ENCODE measurements around the gene FARP1. TPM values are rescaled to one million over a fixed set of nuclear protein-coding genes. Genes with fewer than 3 reads are reported as not detected.

Gene FARP1
- total RNA-seq, 1 donor = 0.42 TPM

DNA sequence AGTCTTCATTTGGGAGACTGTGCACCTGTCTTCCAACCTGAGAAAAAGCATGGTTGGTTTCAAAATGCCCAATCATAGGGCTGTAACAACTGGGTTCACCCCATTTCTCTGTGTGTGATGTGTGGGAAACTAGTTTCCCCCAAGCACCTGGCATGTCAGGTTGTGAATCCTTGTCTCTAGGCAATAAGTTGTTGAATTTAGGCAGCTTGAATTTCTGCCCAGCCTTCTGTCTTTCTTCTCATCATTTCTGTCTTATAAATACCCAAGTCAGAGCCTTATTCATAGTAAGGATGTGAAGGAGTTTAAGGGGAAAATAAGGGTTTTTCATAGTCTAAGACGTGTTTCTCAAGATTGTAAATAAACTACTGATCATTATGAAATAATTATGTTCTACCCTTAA, 204.9 kb downstream of the FARP1 start:
- Histone ChIP-seq H3K4me1 (ENCODE audit: insufficient read depth, low read length) (no peaks in the 10 kb centered on the region), H3K4me3 (ENCODE audit: low read length) (no peak overlapping the region), H3K9me3 (ENCODE audit: low read depth, low read length) (no peaks in the 10 kb centered on the region), H3K27me3 (ENCODE audit: insufficient read depth, low read length) (no peaks in the 10 kb centered on the region)

DNA sequence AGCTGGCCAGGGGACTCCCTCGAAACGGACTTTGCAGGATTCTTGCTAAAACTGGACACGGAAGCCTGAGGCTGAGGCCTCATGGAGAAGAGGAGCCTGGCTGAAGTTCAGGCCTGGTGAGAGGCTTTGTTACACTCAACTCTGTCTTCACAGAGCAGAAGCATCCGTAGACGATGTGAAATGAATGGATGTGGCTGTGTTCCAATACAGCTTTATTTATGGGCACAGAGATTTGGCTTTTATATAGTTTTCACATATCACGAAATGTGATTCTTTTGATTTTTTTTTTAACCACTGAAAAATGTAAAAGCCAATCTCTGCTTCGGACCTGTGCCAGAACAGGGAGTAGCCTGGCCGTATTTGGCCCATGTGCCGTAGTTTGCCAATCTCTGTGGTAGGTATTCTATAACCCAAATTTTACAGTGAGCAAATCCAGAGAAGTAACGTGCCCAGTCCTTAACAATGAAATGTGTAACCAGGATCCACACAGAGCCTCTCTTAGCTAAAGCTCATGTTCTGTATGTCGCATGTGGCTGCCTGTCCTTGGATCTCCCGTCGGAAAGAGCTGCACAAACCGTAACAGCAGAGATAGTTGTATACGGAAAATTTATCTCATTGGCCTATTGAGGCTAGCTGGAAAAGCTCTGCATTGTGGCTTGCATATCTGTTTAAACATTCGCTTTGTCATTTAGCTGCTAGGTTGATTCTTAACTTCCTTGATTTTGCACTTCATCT, 205.7 kb downstream of the FARP1 start:
- Histone ChIP-seq H3K27me3 (ENCODE audit: insufficient read depth, low read length) (no peaks in the 10 kb centered on the region), H3K4me1 (ENCODE audit: insufficient read depth, low read length) (no peaks in the 10 kb centered on the region), H3K4me3 (ENCODE audit: low read length) (no peak overlapping the region), H3K9me3 (ENCODE audit: low read depth, low read length) (no peaks in the 10 kb centered on the region)

DNA sequence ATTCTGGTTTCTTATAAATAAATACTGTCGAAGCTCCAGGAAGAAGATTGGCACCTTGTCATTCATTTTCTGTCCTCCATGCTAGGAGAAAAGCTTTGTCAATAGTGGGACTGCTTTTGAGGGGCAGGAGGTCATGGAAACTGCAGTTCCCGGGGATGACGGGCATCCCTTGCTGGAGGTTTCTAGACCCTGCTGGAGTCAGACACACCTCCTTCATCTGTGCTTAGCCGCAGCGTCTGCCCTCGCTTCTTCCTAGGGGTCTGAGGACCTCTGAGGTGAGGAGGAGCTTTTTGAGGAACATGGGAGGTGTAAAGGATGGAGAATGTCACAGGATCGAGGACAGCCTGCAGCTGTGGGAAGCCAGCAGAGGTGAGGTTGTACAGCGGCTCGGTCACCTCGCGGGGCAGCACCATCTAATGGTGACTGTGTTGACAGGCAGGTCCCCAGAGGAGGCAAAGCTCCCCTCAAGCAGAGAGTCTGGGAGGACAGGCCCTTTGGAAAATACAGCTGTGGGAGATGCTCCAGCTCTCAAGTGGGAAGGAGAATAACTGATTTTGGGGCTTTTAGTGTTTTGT, 206.9 kb downstream of the FARP1 start:
- Histone ChIP-seq H3K4me1 (ENCODE audit: insufficient read depth, low read length) (no peaks in the 10 kb centered on the region), H3K27me3 (ENCODE audit: insufficient read depth, low read length) (no peaks in the 10 kb centered on the region), H3K9me3 (ENCODE audit: low read depth, low read length) (no peaks in the 10 kb centered on the region), H3K4me3 (ENCODE audit: low read length) (no peak overlapping the region)

DNA sequence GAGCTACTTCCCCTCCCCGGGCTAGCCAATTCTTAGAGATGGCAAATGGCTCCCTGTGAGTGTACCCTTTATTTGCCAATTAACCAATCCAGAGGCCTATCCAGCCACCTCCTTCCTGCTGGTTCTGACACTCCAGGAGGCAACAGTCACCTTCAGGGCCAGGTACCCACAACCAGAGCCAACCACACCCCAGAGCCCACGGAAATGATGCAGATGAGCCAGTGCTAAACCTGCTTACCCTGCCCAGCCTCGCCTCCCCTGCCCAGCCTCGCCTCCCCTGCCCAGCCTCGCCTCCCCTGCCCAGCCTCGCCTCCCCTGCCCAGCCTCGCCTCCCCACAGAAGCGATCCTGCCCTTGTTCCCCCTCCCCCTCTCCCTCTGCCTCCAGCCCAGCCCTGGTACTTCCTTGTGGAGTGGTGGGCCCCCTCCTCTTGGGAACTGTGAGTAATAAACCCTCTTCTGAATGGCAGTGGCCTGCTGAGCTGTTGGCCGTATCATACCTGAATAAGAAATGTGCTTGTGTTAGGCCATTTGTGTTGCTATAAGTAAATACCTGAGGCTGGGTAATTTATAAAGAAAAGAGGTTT, 207.9 kb downstream of the FARP1 start:
- no peaks in the 10 kb centered on the region for H3K4me1 ChIP-seq (ENCODE audit: insufficient read depth, low read length)
- H3K9me3 ChIP-seq (ENCODE audit: low read depth, low read length) = no peaks in the 10 kb centered on the region
- no peak overlapping the region for H3K4me3 ChIP-seq (ENCODE audit: low read length)
- no peaks in the 10 kb centered on the region for H3K27me3 ChIP-seq (ENCODE audit: insufficient read depth, low read length)

DNA sequence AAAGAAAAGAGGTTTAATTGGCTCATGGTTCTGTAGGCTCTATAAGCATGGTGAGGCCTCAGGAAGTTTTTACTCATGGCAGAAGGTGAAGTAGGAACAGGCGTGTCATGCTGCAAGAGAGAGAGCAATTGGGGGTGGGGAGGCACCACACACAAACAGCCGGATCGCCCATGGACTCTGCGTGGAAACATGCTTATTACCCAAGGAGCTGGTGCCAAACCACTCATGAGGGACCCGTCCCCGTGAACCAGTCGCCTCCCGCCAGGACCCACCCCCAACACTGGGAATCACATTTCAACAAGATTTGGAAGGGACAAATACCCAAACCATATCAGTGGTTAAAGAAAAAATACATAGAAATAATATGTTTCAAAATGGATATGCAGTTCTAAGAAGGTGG, 208.7 kb downstream of the FARP1 start:
- Histone ChIP-seq H3K9me3 (ENCODE audit: low read depth, low read length) (no peaks in the 10 kb centered on the region), H3K27me3 (ENCODE audit: insufficient read depth, low read length) (no peaks in the 10 kb centered on the region), H3K4me3 (ENCODE audit: low read length) (no peak overlapping the region), H3K4me1 (ENCODE audit: insufficient read depth, low read length) (no peaks in the 10 kb centered on the region)

DNA sequence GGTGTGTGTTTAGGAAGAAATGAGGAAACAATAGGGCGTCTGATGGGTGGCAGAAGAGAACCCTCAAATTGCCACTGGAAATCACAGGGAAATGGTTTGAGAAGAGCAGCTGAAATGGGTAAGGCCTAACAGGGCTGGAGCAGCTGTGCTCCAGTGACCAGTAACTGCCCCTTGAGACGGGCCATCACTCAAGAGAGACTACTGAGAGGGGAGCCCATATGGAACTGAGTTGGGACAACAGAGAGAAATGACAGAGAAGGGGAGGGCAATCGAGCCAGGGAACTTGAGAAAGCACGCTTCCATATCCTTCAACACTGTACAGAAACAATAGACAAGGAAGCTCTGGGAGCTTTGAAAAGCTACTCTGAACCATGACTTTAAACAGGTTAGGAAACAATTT, 209.3 kb downstream of the FARP1 start:
- Histone ChIP-seq H3K9me3 (ENCODE audit: low read depth, low read length) (no peaks in the 10 kb centered on the region), H3K27me3 (ENCODE audit: insufficient read depth, low read length) (no peaks in the 10 kb centered on the region), H3K4me3 (ENCODE audit: low read length) (no peak overlapping the region), H3K4me1 (ENCODE audit: insufficient read depth, low read length) (no peaks in the 10 kb centered on the region)

DNA sequence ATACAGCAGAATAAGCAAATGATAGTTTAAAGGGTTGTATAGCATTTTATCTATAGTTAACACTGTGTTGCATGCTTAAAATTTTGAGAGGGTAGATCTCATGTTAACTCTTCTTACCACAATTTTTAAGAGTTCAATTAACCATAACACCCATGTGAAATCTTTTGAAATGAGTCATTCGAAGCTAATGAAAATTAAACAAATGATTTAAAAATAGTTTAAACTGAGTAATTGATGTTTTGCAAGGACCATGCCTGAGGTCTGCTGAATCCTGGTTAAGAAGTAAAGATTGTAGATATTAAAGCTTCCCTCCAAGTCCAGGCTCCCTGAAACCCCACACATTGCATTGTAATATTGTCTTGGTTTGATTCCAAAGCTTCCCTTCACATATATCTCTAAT, 210.9 kb downstream of the FARP1 start:
- Histone ChIP-seq H3K4me1 (ENCODE audit: insufficient read depth, low read length) (no peaks in the 10 kb centered on the region), H3K27me3 (ENCODE audit: insufficient read depth, low read length) (no peaks in the 10 kb centered on the region), H3K9me3 (ENCODE audit: low read depth, low read length) (no peaks in the 10 kb centered on the region), H3K4me3 (ENCODE audit: low read length) (no peak overlapping the region)

DNA sequence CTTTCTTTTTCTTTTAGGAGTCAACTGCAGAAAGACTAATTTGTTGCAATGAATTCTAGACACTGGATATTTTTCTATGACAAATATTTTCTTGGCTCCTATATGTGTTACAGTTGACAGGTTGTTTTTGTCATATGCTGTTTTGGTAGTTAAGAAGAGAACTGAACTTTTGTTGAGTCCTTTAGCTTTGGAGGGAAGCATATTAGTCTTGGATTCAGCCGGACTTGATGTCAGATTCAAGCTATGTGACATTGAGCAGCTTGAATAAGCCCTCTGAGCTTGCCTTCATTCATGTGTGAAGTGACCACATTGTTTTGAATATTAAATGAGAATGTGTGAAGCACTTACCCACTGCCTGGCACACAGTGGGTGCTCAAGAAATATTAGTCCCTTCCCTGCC, 216.0 kb downstream of the FARP1 start:
- no peaks in the 10 kb centered on the region for H3K9me3 ChIP-seq (ENCODE audit: low read depth, low read length)
- H3K27me3 ChIP-seq (ENCODE audit: insufficient read depth, low read length) = no peaks in the 10 kb centered on the region
- H3K4me3 ChIP-seq (ENCODE audit: low read length) = no peak overlapping the region
- no peaks in the 10 kb centered on the region for H3K4me1 ChIP-seq (ENCODE audit: insufficient read depth, low read length)

DNA sequence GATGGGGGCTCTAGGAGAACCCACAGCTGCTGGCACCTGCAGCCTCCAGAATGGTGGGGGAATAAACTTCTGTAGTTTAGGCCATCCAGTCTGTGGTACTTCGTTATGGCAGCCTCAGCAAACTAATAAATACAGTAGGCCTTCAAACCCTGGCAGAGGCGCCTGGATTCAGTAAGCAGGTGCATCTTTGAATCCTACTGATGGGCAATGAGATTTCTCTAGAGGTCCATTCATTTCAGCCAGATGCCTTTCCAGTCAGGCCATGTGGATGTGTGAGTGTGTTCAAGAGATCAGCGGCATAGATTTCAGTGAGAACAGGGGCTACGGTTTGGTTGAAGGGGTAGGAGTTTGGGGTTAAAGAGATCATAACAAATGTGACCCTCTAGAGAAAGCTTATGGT, 217.7 kb downstream of the FARP1 start:
- no peak overlapping the region for H3K4me3 ChIP-seq (ENCODE audit: low read length)
- H3K4me1 ChIP-seq (ENCODE audit: insufficient read depth, low read length) = no peaks in the 10 kb centered on the region
- no peaks in the 10 kb centered on the region for H3K9me3 ChIP-seq (ENCODE audit: low read depth, low read length)
- no peaks in the 10 kb centered on the region for H3K27me3 ChIP-seq (ENCODE audit: insufficient read depth, low read length)

DNA sequence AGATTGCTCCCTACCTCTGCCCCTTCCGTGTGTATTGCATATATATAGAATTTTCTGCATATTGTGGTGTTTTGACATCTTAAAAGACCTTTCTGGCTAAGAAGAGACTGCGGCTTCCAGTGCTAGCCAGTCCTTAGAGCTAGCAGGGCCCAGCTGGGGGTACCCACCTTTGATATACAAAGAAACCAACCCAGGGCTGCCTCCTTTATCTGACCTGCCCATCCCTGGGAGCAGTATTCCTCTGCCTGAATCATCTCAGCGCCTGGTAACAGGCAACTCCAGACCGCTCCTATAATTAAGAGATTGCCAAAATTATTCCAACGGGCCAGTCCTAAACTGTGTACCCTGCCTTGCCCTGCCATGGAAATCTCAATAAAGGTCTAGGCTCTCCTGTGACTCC, 220.4 kb downstream of the FARP1 start:
- Histone ChIP-seq H3K27me3 (ENCODE audit: insufficient read depth, low read length) (no peaks in the 10 kb centered on the region), H3K4me1 (ENCODE audit: insufficient read depth, low read length) (no peaks in the 10 kb centered on the region), H3K9me3 (ENCODE audit: low read depth, low read length) (no peaks in the 10 kb centered on the region), H3K4me3 (ENCODE audit: low read length) (no peak overlapping the region)

DNA sequence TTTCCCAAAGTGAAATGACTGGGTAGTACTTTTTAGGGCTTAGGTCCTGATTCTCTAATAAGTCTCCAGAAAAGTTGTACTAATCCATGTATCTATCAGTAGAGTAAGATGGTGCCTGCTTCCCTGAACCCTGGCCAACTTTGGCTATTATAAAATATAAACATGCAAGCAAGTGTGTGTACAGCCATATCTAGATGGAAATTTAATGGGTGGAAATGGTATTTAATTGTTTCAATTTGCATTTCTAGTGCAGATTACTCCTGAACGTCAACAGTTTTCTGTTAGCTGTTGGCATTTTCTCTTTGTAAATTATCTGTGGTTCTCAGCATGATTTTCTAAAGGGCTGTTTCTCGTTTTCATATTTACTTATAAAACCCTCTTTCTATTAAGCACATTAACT, 221.3 kb downstream of the FARP1 start:
- Histone ChIP-seq H3K4me1 (ENCODE audit: insufficient read depth, low read length) (no peaks in the 10 kb centered on the region), H3K27me3 (ENCODE audit: insufficient read depth, low read length) (no peaks in the 10 kb centered on the region), H3K4me3 (ENCODE audit: low read length) (no peak overlapping the region), H3K9me3 (ENCODE audit: low read depth, low read length) (no peaks in the 10 kb centered on the region)

DNA sequence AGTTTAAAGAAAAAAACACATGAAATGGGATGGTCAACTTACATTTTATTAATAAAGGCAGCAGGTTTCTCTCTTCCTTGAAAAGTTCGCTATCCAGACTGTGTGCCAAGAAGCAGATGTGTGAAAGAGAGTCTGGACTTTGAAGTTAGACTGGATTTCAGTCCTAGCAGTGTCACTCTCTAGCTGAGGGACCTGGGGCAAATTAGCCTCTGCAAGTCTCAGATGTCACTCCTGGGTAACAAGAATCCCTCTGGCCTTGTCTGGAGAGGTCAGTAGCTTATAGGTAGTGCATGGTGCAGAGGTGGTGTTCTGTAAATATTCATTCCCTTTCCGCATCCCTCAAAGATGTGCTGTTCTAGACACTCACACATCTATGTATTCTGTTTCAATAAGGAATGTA, 221.8 kb downstream of the FARP1 start:
- Histone ChIP-seq H3K27me3 (ENCODE audit: insufficient read depth, low read length) (no peaks in the 10 kb centered on the region), H3K4me3 (ENCODE audit: low read length) (no peak overlapping the region), H3K4me1 (ENCODE audit: insufficient read depth, low read length) (no peaks in the 10 kb centered on the region), H3K9me3 (ENCODE audit: low read depth, low read length) (no peaks in the 10 kb centered on the region)

DNA sequence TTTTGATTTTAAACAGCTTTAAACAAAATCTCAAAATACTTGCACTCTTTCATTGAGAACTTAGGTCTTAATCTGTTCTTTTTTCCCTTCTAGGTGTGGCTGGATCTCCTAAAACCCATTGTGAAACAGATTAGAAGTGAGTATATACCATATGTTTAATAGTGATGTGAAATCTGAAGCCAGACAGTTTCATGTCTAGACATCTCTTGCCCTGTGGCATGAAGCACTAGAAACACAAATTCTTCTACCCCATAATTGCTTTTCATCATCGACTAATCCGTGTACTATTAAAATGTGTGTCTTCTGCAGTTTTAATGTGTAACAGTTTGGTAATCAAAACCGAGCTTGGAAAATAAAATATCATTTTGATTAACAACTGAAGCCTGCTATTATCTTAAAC, 222.4 kb downstream of the FARP1 start:
- Histone ChIP-seq H3K27me3 (ENCODE audit: insufficient read depth, low read length) (no peaks in the 10 kb centered on the region), H3K4me1 (ENCODE audit: insufficient read depth, low read length) (no peaks in the 10 kb centered on the region), H3K4me3 (ENCODE audit: low read length) (no peak overlapping the region), H3K9me3 (ENCODE audit: low read depth, low read length) (no peaks in the 10 kb centered on the region)

DNA sequence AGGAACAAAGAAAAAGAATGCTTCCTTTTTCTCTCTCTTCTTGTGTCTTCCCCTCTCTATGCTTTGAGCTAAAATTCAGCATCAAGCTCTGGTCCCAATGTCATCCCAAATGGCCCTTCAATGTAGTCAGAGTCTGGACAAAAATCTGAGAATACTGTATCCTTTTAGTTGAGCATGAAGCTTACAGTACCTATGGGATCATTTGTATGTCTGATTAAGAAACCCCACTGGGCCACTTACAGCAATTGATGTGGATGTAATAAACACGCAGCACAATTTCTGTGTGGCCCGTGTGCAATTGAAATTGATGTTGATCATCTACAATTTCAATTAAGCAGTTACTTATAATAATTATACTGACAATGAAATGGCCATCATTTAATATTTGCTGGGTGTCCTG, 223.1 kb downstream of the FARP1 start:
- no peaks in the 10 kb centered on the region for H3K4me1 ChIP-seq (ENCODE audit: insufficient read depth, low read length)
- no peak overlapping the region for H3K4me3 ChIP-seq (ENCODE audit: low read length)
- H3K9me3 ChIP-seq (ENCODE audit: low read depth, low read length) = no peaks in the 10 kb centered on the region
- H3K27me3 ChIP-seq (ENCODE audit: insufficient read depth, low read length) = no peaks in the 10 kb centered on the region

DNA sequence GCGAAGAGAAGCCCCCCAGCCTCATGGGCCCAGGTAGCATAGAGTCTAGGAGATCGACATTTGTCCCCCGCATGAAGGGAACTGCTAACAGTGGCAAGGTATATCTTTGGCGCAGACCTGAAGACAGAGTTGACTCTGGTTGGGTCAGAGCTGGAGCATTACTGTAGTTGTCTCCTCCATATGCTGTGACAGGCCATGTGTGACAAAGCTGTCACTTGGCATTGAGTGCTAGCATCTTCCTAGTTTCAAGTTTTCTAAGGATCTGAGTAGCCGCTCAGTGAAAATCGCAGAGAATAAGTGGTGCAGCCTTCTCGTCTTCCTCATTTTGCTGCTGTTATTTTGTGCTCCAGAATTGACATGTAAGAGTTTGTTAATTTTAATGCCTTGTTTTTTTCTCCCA, 223.5 kb downstream of the FARP1 start:
- Histone ChIP-seq H3K4me1 (ENCODE audit: insufficient read depth, low read length) (no peaks in the 10 kb centered on the region), H3K27me3 (ENCODE audit: insufficient read depth, low read length) (no peaks in the 10 kb centered on the region), H3K9me3 (ENCODE audit: low read depth, low read length) (no peaks in the 10 kb centered on the region), H3K4me3 (ENCODE audit: low read length) (no peak overlapping the region)

DNA sequence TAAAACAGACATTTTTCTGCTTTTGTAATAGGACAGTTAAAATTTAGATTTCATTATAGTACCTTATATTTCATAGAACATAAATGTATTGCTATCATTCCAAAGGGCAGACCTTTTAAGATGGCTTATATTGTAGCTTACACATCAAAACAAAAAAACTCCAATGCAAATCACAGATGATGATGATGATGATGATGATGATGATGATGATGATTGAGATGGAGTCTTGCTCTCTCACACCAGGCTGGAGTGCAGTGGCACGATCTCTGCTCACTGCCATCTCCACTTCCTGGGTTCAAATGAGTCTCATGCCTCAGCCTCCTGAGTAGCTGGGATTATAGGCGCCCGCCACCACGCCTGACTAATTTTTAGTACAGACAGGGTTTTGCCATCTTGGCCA, 224.1 kb downstream of the FARP1 start:
- Histone ChIP-seq H3K4me1 (ENCODE audit: insufficient read depth, low read length) (no peaks in the 10 kb centered on the region), H3K4me3 (ENCODE audit: low read length) (no peak overlapping the region), H3K27me3 (ENCODE audit: insufficient read depth, low read length) (no peaks in the 10 kb centered on the region), H3K9me3 (ENCODE audit: low read depth, low read length) (no peaks in the 10 kb centered on the region)

Measured in mononuclear cell (primary cell).